ENCODE results near the gene PSEN1.

The PSEN1 gene

GRCh38 chr14:73253721-73254120, 117.4 kb downstream of the PSEN1 start:
- TF ChIP-seq, protein P1, sequence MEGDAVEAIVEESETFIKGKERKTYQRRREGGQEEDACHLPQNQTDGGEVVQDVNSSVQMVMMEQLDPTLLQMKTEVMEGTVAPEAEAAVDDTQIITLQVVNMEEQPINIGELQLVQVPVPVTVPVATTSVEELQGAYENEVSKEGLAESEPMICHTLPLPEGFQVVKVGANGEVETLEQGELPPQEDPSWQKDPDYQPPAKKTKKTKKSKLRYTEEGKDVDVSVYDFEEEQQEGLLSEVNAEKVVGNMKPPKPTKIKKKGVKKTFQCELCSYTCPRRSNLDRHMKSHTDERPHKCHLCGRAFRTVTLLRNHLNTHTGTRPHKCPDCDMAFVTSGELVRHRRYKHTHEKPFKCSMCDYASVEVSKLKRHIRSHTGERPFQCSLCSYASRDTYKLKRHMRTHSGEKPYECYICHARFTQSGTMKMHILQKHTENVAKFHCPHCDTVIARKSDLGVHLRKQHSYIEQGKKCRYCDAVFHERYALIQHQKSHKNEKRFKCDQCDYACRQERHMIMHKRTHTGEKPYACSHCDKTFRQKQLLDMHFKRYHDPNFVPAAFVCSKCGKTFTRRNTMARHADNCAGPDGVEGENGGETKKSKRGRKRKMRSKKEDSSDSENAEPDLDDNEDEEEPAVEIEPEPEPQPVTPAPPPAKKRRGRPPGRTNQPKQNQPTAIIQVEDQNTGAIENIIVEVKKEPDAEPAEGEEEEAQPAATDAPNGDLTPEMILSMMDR (IDR thresholded peaks at IDR 0.05; ENCODE audit: borderline replicate concordance, control extremely low read depth, extremely low read depth, insufficient read depth, missing control alignments), result no peak
- no peak for DNase-seq (ENCODE audit: low spot score)
- in situ Hi-C loops (cut with MboI; ENCODE audit: low sequenced_read_pairs, unreplicated experiment), result no loop called here

DNA sequence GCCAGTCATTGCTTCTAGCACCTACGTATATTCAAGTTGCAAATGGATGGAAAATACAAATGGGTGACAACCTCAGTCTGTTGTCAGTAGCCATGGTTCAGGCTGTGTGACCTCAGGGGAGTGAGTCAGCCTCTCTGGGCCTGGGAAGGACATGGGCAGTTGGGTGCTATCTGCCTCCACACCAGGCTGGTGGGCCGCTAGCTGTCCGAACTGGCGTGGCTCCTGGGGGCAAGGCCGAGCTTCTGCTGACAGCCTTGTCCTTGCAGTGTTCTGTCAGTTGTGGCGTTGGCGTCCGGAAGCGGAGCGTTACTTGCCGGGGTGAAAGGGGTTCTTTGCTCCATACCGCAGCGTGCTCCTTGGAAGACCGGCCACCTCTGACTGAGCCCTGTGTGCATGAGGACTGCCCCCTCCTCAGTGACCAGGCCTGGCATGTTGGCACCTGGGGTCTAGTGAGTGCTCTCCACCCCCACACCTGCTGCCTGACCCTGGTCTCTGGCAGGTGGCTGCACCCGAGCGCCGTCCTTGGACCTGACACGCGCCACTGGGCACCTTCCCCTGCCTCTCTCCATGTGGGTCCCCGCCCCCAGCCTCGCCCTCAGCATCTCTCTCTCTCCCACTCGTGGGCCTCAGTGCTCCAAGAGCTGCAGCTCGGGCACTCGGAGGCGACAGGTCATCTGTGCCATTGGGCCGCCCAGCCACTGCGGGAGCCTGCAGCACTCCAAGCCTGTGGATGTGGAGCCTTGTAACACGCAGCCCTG, 118.1 kb downstream of the PSEN1 start:
- TF ChIP-seq, protein P1 (IDR thresholded peaks at IDR 0.05; ENCODE audit: borderline replicate concordance, control extremely low read depth, extremely low read depth, insufficient read depth, missing control alignments), result no peak
- no peak for DNase-seq (ENCODE audit: low spot score)
- in situ Hi-C loops (cut with MboI; ENCODE audit: low sequenced_read_pairs, unreplicated experiment), result no loop called here

GRCh38 chr14:73255005-73255400, 118.7 kb downstream of the PSEN1 start:
- DNase-seq (ENCODE audit: low spot score), result no peak
- in situ Hi-C loops (cut with MboI; ENCODE audit: low sequenced_read_pairs, unreplicated experiment), result no loop called here
- TF ChIP-seq, protein P1 (IDR thresholded peaks at IDR 0.05; ENCODE audit: borderline replicate concordance, control extremely low read depth, extremely low read depth, insufficient read depth, missing control alignments), result no peak

DNA sequence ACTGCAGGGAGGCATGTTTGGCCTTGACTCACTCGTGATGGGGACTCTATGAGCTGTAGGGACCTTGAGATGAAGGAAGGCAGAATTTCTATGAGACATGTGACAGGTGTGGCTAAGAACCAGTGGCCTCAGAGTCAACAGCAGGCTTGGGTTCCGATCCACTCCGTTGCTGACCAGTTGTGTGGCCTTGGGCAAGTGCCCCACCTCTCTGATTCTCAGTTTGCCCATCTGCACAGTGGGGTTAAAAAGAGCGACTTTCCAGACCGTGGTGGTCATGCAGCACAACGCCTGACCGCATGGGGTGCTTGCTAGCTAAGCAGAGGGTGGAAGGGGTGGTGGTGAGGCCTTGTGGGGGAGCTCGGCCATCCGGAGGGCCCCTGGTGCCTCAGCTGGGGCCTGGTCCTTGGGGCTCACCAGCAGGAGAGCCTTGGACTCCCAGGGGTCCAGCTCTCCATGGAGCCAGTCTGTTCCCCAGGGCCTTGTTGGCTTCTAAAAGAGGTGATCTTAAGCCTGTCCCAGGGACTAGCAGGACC, 119.5 kb downstream of the PSEN1 start:
- in situ Hi-C loops (cut with MboI; ENCODE audit: low sequenced_read_pairs, unreplicated experiment), result no loop called here
- TF ChIP-seq, protein P1 (IDR thresholded peaks at IDR 0.05; ENCODE audit: borderline replicate concordance, control extremely low read depth, extremely low read depth, insufficient read depth, missing control alignments), result no peak
- no peak for DNase-seq (ENCODE audit: low spot score)

DNA sequence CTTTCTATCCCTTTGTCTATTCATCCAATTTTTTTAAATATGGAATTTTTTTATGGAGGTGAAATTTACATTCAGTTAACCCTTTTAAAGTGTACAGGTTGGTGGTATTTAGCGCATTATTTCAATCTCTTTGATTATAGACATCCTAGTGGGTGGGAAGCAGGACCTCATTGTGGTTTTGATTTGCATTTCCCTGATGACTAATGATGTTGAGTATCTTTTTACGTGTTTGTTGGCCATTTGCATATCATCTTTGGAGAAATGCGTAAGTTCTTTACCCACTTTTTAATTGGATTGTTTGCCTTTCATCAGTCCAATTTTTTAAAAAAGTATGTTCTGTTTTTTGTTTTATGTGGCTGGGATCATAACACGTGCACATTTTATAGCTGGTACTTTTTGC, 121.8 kb downstream of the PSEN1 start:
- in situ Hi-C loops (cut with MboI; ENCODE audit: low sequenced_read_pairs, unreplicated experiment), result no loop called here
- TF ChIP-seq, protein P1 (IDR thresholded peaks at IDR 0.05; ENCODE audit: borderline replicate concordance, control extremely low read depth, extremely low read depth, insufficient read depth, missing control alignments), result no peak
- DNase-seq (ENCODE audit: low spot score), result no peak

GRCh38 chr14:73258845-73259611, 122.7 kb downstream of the PSEN1 start:
- no peak for DNase-seq (ENCODE audit: low spot score)
- TF ChIP-seq, protein P1 (IDR thresholded peaks at IDR 0.05; ENCODE audit: borderline replicate concordance, control extremely low read depth, extremely low read depth, insufficient read depth, missing control alignments), result no peak
- in situ Hi-C loops (cut with MboI; ENCODE audit: low sequenced_read_pairs, unreplicated experiment), result no loop called here

Measured in GM13976 (cell line).